CD8-positive, alpha-beta memory T cell (primary cell): Measurements from ENCODE around the gene ZNF606. TPM values are rescaled to one million over a fixed set of nuclear protein-coding genes. Genes with fewer than 3 reads are reported as not detected.
A peak's percentile ranks its signal among the peaks of the same experiment; 100 is the strongest.

ENCODE experiments used
- CTCF ChIA-PET: fragments of 350-600 bp; sonication (Branson Sonifier 250); formaldehyde crosslinking; loops from one replicate; lab custom pipeline; 2021; ENCODE audit warnings: antibody characterized with exemption; lab: Charles Lee
- POLR2A ChIA-PET: fragments of 350-600 bp; sonication (Branson Sonifier 250); formaldehyde crosslinking; loops from one replicate; lab custom pipeline; 2021; ENCODE audit warnings: antibody characterized with exemption; lab: Charles Lee
- DNase-seq, 5 donors: peaks; one replicate each; pipeline versions ENCODE4 v3.0.0 to v3.0.0-alpha.2; 2020 to 2022; ENCODE audit warnings: mixed read lengths in 1 of 5
- H3K27ac ChIP-seq: one replicate; pipeline ENCODE4 v1.7.0; 2013; ENCODE audit warnings: low read depth, mild to moderate bottlenecking, low read length, moderate library complexity
- H3K27me3 ChIP-seq: 2 replicates; pipeline ENCODE4 v1.7.0; 2013; ENCODE audit warnings: low read length, mild to moderate bottlenecking; ENCODE audit not compliant: insufficient read depth, poor library complexity, severe bottlenecking
- H3K36me3 ChIP-seq: 2 replicates; pipeline ENCODE4 v1.7.0; 2013; ENCODE audit warnings: mild to moderate bottlenecking, low read length, moderate library complexity; ENCODE audit not compliant: insufficient read depth
- H3K4me1 ChIP-seq: 2 replicates; pipeline ENCODE4 v1.7.0; 2013; ENCODE audit warnings: mild to moderate bottlenecking, low read length, moderate library complexity; ENCODE audit not compliant: insufficient read depth
- H3K4me3 ChIP-seq: 2 replicates; pipeline ENCODE4 v1.7.0; 2013; ENCODE audit warnings: mild to moderate bottlenecking, low read length
- H3K9me3 ChIP-seq: 2 replicates; pipeline ENCODE4 v1.7.0; 2013; ENCODE audit warnings: mild to moderate bottlenecking, low read length
- H3K27ac Mint-ChIP-seq, 8 donors: one replicate each; pipeline ENCODE4 v1.8.0; 2020 to 2021; ENCODE audit warnings: mixed read lengths in 8 of 8, mild to moderate bottlenecking in 6 of 8, inconsistent platforms in 3 of 8, moderate library complexity in 3 of 8
- H3K27me3 Mint-ChIP-seq, 2 donors: one replicate each; pipeline ENCODE4 v1.8.0; 2020 to 2021; ENCODE audit warnings: mixed read lengths in 2 of 2, mild to moderate bottlenecking in 1 of 2, moderate library complexity in 1 of 2
- H3K36me3 Mint-ChIP-seq, 3 donors: one replicate each; pipeline ENCODE4 v1.8.0; 2020 to 2021; ENCODE audit warnings: mixed read lengths in 3 of 3, inconsistent platforms in 1 of 3, mild to moderate bottlenecking in 1 of 3
- H3K4me1 Mint-ChIP-seq, 3 donors: one replicate each; pipeline ENCODE4 v1.8.0; 2020 to 2021; ENCODE audit warnings: mixed read lengths in 3 of 3, inconsistent platforms in 1 of 3, mild to moderate bottlenecking in 1 of 3
- H3K4me3 Mint-ChIP-seq, 7 donors: one replicate each; pipeline ENCODE4 v1.8.0; 2020 to 2021; ENCODE audit warnings: mixed read lengths in 7 of 7, mild to moderate bottlenecking in 6 of 7, moderate library complexity in 4 of 7, inconsistent platforms in 2 of 7
- H3K9me3 Mint-ChIP-seq, 5 donors: one replicate each; pipeline ENCODE4 v1.8.0; 2020 to 2022; ENCODE audit warnings: mixed read lengths in 5 of 5, mild to moderate bottlenecking in 3 of 5, moderate library complexity in 2 of 5, inconsistent platforms in 1 of 5
- polyA plus RNA-seq: library from polyadenylated mRNA; unstranded; fragments of 300-500 nt; fragmentation: Illumina TruSeq; gene quantifications from one replicate; pipeline ENCODE4 v1.2.3, GENCODE V29; 2021
- total RNA-seq, 2 experiments: library from RNA; stranded (reverse); gene quantifications; one replicate each; pipeline ENCODE4 v1.2.3, GENCODE V29; 2021

Gene ZNF606
- total and polyA plus RNA-seq, 3 experiments from 2014 or later = 3.9 to 8.7 (median 8.2) TPM

- ChIA-PET CTCF (no interaction called here), POLR2A (no interaction called here)
- H3K36me3 Mint-ChIP-seq = peaks cover 0 to 7% (median 0%) of the 10 kb centered on the region in 3 donors
- no peak overlapping the region for H3K27ac Mint-ChIP-seq
- H3K27me3 Mint-ChIP-seq = peaks cover 10 to 18% of the 10 kb centered on the region in 2 donors
- no peaks in the 10 kb centered on the region for H3K27me3 ChIP-seq
- no peak overlapping the region for H3K4me3 ChIP-seq
- H3K4me1 Mint-ChIP-seq = no peaks in the 10 kb centered on the region
- H3K4me3 Mint-ChIP-seq = no peak overlapping the region
- no peaks in the 10 kb centered on the region for H3K9me3 ChIP-seq
- H3K4me1 ChIP-seq = no peaks in the 10 kb centered on the region
- H3K9me3 Mint-ChIP-seq = peaks cover 0 to 52% (median 40%) of the 10 kb centered on the region in 5 donors
- no peaks in the 10 kb centered on the region for H3K36me3 ChIP-seq
- no peak for DNase-seq
- H3K27ac ChIP-seq = no peak overlapping the region
Observed at GRCh38 chr19:58042495-58043340, 40.1 kb upstream of the ZNF606 start.

DNA sequence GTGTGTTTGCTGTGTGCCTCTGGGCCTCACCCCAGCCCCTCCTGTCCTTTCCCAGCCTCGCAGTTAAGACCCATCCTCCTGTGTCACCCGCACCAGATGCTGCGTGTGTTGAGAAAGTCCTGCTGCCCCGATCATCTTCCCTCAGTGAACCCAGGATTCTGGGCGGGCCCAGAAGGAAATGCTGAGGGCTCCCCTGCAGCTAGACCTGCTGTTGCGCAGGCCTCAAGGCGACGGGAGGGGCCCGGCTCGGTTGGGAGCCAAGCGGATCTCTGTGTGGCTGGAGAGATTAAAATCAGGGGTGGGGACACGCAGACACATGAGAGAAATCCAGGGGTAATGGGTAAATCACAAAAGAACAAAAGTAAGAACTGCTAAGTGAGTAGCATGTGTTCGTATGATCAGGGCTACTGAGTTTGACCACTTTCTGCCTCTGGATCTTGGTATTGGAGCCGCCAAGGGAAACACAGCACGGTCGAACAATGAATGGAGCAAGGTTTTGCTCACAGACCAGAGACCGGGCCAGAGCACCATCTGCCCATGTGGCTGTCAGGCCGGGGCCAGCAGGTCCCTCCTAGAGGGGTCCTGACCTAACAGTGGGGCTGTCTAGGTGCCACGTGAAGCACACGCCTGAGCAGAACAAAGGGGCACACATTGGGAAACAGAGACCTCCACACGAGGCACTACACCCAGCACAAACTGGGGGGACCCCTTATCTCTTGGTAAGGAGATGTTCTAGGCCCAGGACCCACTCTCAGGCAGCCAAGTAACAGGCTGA lies 38.3 kb upstream of the ZNF606 start:
- Histone ChIP-seq H3K36me3 (no peaks in the 10 kb centered on the region), H3K27ac (no peak overlapping the region), H3K27me3 (no peaks in the 10 kb centered on the region), H3K9me3 (no peaks in the 10 kb centered on the region), H3K4me3 (no peak overlapping the region), H3K4me1 (no peaks in the 10 kb centered on the region)
- POLR2A ChIA-PET = interaction anchor here (0.6 kb wide), 1 partner anchor 104 kb away, joined by 3 read pairs; no protein-coding TSS in a partner anchor
- Mint-ChIP-seq H3K27ac (no peak overlapping the region), H3K4me1 (no peaks in the 10 kb centered on the region), H3K9me3 (peaks cover 6 to 52% (median 43%) of the 10 kb centered on the region in 5 donors), H3K4me3 (no peak overlapping the region), H3K27me3 (peaks cover 12 to 29% of the 10 kb centered on the region in 2 donors), H3K36me3 (peaks cover 0 to 8% (median 2%) of the 10 kb centered on the region in 3 donors)
- no peak for DNase-seq
- CTCF ChIA-PET = no interaction called here

DNA sequence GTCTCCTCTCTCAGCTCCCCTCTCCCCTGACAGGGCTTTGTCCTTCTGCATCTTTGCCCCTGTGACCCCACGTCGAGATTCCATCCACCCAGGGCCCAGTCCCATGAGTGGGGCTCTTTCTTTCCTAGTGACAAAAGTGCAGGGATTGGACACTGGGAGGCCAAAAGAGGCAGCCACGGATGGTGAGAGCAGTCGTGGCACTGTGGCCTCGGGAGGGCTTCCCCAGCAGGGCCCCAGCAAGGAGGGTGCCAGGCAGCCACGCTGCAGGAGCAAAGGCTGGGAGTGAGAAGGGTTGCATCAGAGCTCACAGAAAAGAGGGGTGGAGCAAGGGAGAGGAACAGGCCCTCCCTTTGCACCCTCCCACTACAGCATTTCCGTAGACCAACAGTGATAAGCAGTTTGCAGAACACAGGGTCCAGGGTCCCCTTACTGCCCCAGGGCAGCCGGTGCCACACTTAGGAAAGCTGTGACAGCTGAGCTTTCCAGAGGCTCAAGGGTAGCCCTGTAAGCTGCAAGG lies 36.1 kb upstream of the ZNF606 start:
- peaks cover 17 to 62% (median 46%) of the 10 kb centered on the region in 5 donors for H3K9me3 Mint-ChIP-seq
- H3K36me3 Mint-ChIP-seq = peaks cover 1 to 20% (median 3%) of the 10 kb centered on the region in 3 donors
- ChIA-PET POLR2A (no interaction called here), CTCF (no interaction called here)
- DNase-seq = no peak
- Histone ChIP-seq H3K4me3 (no peak overlapping the region), H3K4me1 (no peaks in the 10 kb centered on the region), H3K27ac (no peak overlapping the region), H3K27me3 (no peaks in the 10 kb centered on the region), H3K9me3 (no peaks in the 10 kb centered on the region), H3K36me3 (no peaks in the 10 kb centered on the region)
- H3K27ac Mint-ChIP-seq = no peak overlapping the region
- H3K4me1 Mint-ChIP-seq = peaks cover 0 to 4% (median 0%) of the 10 kb centered on the region in 3 donors
- H3K4me3 Mint-ChIP-seq = no peak overlapping the region
- H3K27me3 Mint-ChIP-seq = peaks cover 20 to 43% of the 10 kb centered on the region in 2 donors

- Histone ChIP-seq H3K36me3 (no peaks in the 10 kb centered on the region), H3K27ac (no peak overlapping the region), H3K9me3 (no peaks in the 10 kb centered on the region), H3K4me1 (no peaks in the 10 kb centered on the region), H3K4me3 (no peak overlapping the region), H3K27me3 (no peaks in the 10 kb centered on the region)
- Mint-ChIP-seq H3K4me3 (no peak overlapping the region), H3K9me3 (peaks cover 17 to 61% (median 45%) of the 10 kb centered on the region in 5 donors), H3K36me3 (peaks cover 1 to 20% (median 3%) of the 10 kb centered on the region in 3 donors), H3K27ac (no peak overlapping the region), H3K4me1 (peaks cover 0 to 4% (median 0%) of the 10 kb centered on the region in 3 donors), H3K27me3 (peaks cover 23 to 43% of the 10 kb centered on the region in 2 donors)
- DNase-seq = no peak
- ChIA-PET CTCF (no interaction called here), POLR2A (no interaction called here)
Observed at GRCh38 chr19:58037927-58038687, 35.5 kb upstream of the ZNF606 start.

DNA sequence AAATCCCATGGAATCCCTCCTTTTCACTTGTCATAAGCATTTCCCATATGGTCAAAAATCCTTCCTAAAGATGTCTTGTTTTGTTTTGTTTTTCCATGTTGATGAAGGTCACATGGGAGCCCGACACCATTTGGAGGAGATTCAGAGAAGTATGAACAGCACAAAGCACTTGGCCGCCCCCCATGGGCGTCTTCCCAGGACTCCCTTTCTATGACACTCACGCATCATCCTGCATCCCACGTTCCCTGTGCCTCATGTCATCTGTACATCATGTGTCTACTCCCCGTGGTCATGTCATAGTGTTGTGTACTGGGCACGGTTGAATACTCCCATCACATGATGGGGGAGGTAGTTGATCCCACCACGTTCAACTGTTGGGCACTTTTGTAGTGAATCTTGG lies 33.2 kb upstream of the ZNF606 start:
- Mint-ChIP-seq H3K27ac (peak overlapping the region in 1 of 8 donors; percentile 36), H3K9me3 (peaks cover 17 to 58% (median 51%) of the 10 kb centered on the region in 5 donors), H3K4me3 (no peak overlapping the region), H3K27me3 (peaks cover 29 to 41% of the 10 kb centered on the region in 2 donors), H3K36me3 (peaks cover 1 to 20% (median 5%) of the 10 kb centered on the region in 3 donors), H3K4me1 (peaks cover 0 to 4% (median 0%) of the 10 kb centered on the region in 3 donors)
- no peaks in the 10 kb centered on the region for H3K9me3 ChIP-seq
- H3K36me3 ChIP-seq = no peaks in the 10 kb centered on the region
- H3K27ac ChIP-seq = no peak overlapping the region
- no peaks in the 10 kb centered on the region for H3K27me3 ChIP-seq
- H3K4me3 ChIP-seq = no peak overlapping the region
- POLR2A ChIA-PET = no interaction called here
- DNase-seq = no peak
- CTCF ChIA-PET = no interaction called here
- no peaks in the 10 kb centered on the region for H3K4me1 ChIP-seq

DNA sequence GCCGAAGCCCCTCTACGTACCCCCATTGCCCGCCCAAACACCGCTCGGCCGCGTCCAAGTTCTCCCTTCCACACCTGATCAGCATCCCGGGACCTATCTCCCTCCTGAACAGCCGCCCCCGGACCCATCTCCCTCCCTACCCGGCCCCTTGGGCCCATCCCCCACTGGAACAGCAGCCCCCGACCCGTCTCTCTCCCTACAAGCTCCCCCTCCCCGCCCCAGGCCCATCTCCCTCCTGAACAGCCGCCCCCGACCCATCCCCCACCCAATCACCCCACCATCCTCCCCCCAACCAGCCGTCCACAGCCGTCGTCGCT lies 31.8 kb upstream of the ZNF606 start:
- no peak overlapping the region for H3K27ac ChIP-seq
- Mint-ChIP-seq H3K4me1 (peaks cover 0 to 4% (median 0%) of the 10 kb centered on the region in 3 donors), H3K4me3 (no peak overlapping the region), H3K27me3 (peaks cover 29 to 39% of the 10 kb centered on the region in 2 donors), H3K36me3 (peaks cover 1 to 22% (median 5%) of the 10 kb centered on the region in 3 donors), H3K9me3 (peaks cover 17 to 65% (median 47%) of the 10 kb centered on the region in 5 donors), H3K27ac (no peak overlapping the region)
- no peaks in the 10 kb centered on the region for H3K4me1 ChIP-seq
- CTCF ChIA-PET = no interaction called here
- H3K9me3 ChIP-seq = no peaks in the 10 kb centered on the region
- no peaks in the 10 kb centered on the region for H3K27me3 ChIP-seq
- no peak for DNase-seq
- POLR2A ChIA-PET = no interaction called here
- no peaks in the 10 kb centered on the region for H3K36me3 ChIP-seq
- H3K4me3 ChIP-seq = no peak overlapping the region

GRCh38 chr19:58033741-58034476 lies 31.3 kb upstream of the ZNF606 start, which contains the start of gene ZSCAN1:
ZSCAN1 (plus strand) TSS chr19:58034025; CDS start chr19:58037837, 3,812 bp downstream.
- Histone ChIP-seq H3K9me3 (no peaks in the 10 kb centered on the region), H3K4me3 (no peak within 1 kb of the TSS), H3K27ac (no peak within 1 kb of the TSS), H3K27me3 (no peaks in the 10 kb centered on the region), H3K4me1 (no peaks in the 10 kb centered on the region), H3K36me3 (no peaks in the 10 kb centered on the region)
- POLR2A ChIA-PET = no interaction called here
- Mint-ChIP-seq H3K36me3 (peaks cover 1 to 24% (median 5%) of the 10 kb centered on the region in 3 donors), H3K4me3 (peak within 1 kb of the TSS in 2 of 7 donors; percentile 1 to 36), H3K27ac (no peak within 1 kb of the TSS), H3K27me3 (peaks cover 25 to 41% of the 10 kb centered on the region in 2 donors), H3K9me3 (peaks cover 17 to 65% (median 47%) of the 10 kb centered on the region in 5 donors), H3K4me1 (peaks cover 0 to 4% (median 0%) of the 10 kb centered on the region in 3 donors)
- DNase-seq = peak in 2 of 5 donors; percentile 21 to 65
- CTCF ChIA-PET = no interaction called here
